Measurements from ENCODE around the gene ZNF672.
"Not testable (repeated sequence)": the region's sequence is repeated elsewhere in the genome, so short reads cannot be mapped to it uniquely, and the experiment has no call there.

Gene ZNF672

GRCh38 chr1:248858096-248858890 lies 20.3 kb downstream of the ZNF672 start:
- DNase-seq = peak; percentile 2

GRCh38 chr1:248858891-248859889 lies 21.2 kb downstream of the ZNF672 start, which contains the start of gene ZNF692:
Gene ZNF692, minus strand, starts transcription at chr1:248859085. Its CDS starts 776 bp downstream, at chr1:248858309.
- DNase-seq = peak; percentile 58

- DNase-seq = no peak
Observed at GRCh38 chr1:248860007-248860406, 22.0 kb downstream of the ZNF672 start.

GRCh38 chr1:248861616-248862015 lies 23.6 kb downstream of the ZNF672 start:
- no peak for DNase-seq

- DNase-seq = no peak
Observed at GRCh38 chr1:248862695-248862997, 24.6 kb downstream of the ZNF672 start.

GRCh38 chr1:248862998-248863881 lies 25.2 kb downstream of the ZNF672 start:
- peak; percentile 51 for DNase-seq

GRCh38 chr1:248871837-248872401 lies 33.9 kb downstream of the ZNF672 start:
- no peak for DNase-seq

GRCh38 chr1:248872752-248873408 lies 34.9 kb downstream of the ZNF672 start:
- DNase-seq = peak; percentile 72

- peak; percentile 91 for DNase-seq
Observed at GRCh38 chr1:248873409-248873992, 35.5 kb downstream of the ZNF672 start.

- peak; percentile 85 for DNase-seq
Observed at GRCh38 chr1:248873993-248874533, 36.0 kb downstream of the ZNF672 start.

- no peak for DNase-seq
Observed at GRCh38 chr1:248881261-248881660, 43.2 kb downstream of the ZNF672 start.

GRCh38 chr1:248882427-248882826 lies 44.4 kb downstream of the ZNF672 start:
- DNase-seq = not testable (repeated sequence)

- DNase-seq = no peak
Observed at GRCh38 chr1:248884632-248885295, 46.7 kb downstream of the ZNF672 start.

GRCh38 chr1:248885646-248886045 lies 47.6 kb downstream of the ZNF672 start:
- DNase-seq = no peak

- DNase-seq = no peak
Observed at GRCh38 chr1:248886237-248886895, 48.3 kb downstream of the ZNF672 start.

GRCh38 chr1:248889914-248890243 lies 51.9 kb downstream of the ZNF672 start:
- not testable (repeated sequence) for DNase-seq

GRCh38 chr1:248890549-248891498 lies 52.8 kb downstream of the ZNF672 start:
- DNase-seq = no peak

GRCh38 chr1:248891758-248892157 lies 53.7 kb downstream of the ZNF672 start:
- DNase-seq = no peak

GRCh38 chr1:248892590-248892989 lies 54.6 kb downstream of the ZNF672 start:
- DNase-seq = no peak
